Loucy (cell line): ENCODE measurements around the gene RPTOR.

Source experiments
- EZH2phosphoT487 ChIP-seq: fragments of 200-600 bp; IDR thresholded peaks from 2 replicates; pipeline ENCODE4 v1.6.1; 2018; ENCODE audit warnings: antibody characterized with exemption, mild to moderate bottlenecking, moderate library complexity, borderline replicate concordance
- TF ChIP-seq, protein P1 (sequence below): fragments of 200-600 bp; sonication (generic); conservative IDR thresholded peaks from 2 replicates; pipeline ENCODE4 v1.5.1; 2014; ENCODE audit warnings: mild to moderate bottlenecking, antibody characterized with exemption, low read length

DNA sequence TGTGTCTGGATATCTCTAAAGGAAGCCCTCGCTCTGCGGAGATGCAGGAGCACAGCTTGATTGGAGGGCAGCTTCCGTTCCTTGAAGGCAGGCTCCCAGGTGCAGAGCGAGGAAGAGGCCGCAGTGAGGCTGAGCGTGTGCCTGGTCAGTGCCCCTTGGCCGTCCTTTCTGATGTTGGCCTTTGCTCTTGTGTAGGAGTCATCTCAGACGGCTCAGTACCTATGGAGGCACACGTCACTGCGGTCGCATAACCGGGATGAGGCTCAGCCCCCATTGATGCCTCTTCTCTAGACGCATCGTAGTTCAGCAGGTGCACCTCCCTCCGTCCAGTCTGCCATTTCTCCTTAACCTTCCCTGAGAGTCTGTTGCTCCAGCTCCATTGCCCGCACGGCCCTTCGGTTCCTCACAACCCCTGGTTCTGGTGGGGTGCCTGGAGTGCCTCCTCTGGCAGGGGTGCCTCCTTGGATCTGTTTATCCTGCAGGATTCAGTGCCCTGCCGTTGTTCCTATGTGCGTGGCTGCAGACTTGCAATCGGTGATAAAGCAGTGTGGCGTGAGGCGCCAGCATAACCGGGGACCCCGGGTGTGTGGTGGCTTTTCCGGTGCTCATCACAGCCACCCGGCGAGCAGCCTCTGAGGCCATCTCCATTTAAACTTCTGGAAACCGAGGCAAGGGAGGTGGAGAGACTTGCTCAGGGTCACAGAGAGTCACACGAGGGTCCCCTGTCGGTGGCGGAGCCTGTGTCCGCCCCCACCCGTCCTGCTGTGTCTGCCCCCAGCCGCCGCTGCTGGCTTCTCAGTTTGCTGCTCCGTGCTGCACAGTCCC lies 258.2 kb downstream of the RPTOR start:
- TF ChIP-seq, protein P1, sequence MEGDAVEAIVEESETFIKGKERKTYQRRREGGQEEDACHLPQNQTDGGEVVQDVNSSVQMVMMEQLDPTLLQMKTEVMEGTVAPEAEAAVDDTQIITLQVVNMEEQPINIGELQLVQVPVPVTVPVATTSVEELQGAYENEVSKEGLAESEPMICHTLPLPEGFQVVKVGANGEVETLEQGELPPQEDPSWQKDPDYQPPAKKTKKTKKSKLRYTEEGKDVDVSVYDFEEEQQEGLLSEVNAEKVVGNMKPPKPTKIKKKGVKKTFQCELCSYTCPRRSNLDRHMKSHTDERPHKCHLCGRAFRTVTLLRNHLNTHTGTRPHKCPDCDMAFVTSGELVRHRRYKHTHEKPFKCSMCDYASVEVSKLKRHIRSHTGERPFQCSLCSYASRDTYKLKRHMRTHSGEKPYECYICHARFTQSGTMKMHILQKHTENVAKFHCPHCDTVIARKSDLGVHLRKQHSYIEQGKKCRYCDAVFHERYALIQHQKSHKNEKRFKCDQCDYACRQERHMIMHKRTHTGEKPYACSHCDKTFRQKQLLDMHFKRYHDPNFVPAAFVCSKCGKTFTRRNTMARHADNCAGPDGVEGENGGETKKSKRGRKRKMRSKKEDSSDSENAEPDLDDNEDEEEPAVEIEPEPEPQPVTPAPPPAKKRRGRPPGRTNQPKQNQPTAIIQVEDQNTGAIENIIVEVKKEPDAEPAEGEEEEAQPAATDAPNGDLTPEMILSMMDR = no peak
- no peak for TF ChIP-seq EZH2phosphoT487
